ENCODE results near the gene TEAD2.

GRCh38 chr19:49398001-49398615, 35.9 kb upstream of the TEAD2 start:
- TF ChIP-seq, protein P1, sequence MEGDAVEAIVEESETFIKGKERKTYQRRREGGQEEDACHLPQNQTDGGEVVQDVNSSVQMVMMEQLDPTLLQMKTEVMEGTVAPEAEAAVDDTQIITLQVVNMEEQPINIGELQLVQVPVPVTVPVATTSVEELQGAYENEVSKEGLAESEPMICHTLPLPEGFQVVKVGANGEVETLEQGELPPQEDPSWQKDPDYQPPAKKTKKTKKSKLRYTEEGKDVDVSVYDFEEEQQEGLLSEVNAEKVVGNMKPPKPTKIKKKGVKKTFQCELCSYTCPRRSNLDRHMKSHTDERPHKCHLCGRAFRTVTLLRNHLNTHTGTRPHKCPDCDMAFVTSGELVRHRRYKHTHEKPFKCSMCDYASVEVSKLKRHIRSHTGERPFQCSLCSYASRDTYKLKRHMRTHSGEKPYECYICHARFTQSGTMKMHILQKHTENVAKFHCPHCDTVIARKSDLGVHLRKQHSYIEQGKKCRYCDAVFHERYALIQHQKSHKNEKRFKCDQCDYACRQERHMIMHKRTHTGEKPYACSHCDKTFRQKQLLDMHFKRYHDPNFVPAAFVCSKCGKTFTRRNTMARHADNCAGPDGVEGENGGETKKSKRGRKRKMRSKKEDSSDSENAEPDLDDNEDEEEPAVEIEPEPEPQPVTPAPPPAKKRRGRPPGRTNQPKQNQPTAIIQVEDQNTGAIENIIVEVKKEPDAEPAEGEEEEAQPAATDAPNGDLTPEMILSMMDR (IDR thresholded peaks at IDR 0.05; ENCODE audit: low read depth, low read length): no peak
- TF ChIP-seq POLR2A (IDR thresholded peaks at IDR 0.05; ENCODE audit: extremely low read depth, insufficient read length) (no peak), MAX (IDR thresholded peaks at IDR 0.05; ENCODE audit: low read depth, low read length) (no peak)
